GM12892 (cell line): Measurements from ENCODE around the gene EXT2.

ENCODE experiments used
- POLR2A ChIP-seq: IDR thresholded peaks from 2 replicates; pipeline ENCODE4 v1.6.1; 2011; ENCODE audit warnings: low read depth, low read length, control low read depth
- POLR2AphosphoS5 ChIP-seq: IDR thresholded peaks from 2 replicates; pipeline ENCODE4 v1.6.1; 2011; ENCODE audit warnings: low read depth, low read length, control low read depth
- TAF1 ChIP-seq: IDR thresholded peaks from 2 replicates; pipeline ENCODE4 v1.6.1; 2011; ENCODE audit warnings: low read depth, mild to moderate bottlenecking, control low read depth, low read length, borderline replicate concordance

DNA sequence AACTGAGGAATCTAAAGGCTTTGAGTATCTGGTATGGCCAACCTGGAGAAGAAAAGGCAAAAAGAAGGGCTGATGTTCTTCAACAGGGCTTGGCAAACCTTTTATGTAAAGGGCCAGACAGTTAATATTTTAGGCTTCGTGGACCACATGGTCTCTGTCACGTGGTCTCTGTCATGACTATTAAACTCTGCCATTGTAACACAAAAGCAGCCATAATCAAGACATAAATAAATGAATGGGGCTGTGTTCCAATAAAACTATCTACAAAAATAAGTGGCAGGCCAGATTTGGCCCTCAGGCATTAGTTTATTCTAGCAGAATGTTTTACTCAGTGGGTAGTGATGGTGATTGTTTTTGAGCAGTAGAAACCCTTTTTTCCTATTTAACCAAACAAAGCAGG, 48.2 kb upstream of the EXT2 start:
- no peak for TF ChIP-seq POLR2A
- no peak for TF ChIP-seq POLR2AphosphoS5
- no peak for TF ChIP-seq TAF1
